GM12878 (cell line): Measurements from ENCODE around the gene DDX4.

ENCODE experiments used
- BMI1 ChIP-seq: fragments of 450-650 bp; IDR thresholded peaks from 2 replicates; pipeline ENCODE4 v1.6.1; 2016; ENCODE audit warnings: mild to moderate bottlenecking, moderate library complexity, borderline replicate concordance
- CEBPB ChIP-seq, 2 experiments: fragments of 150-350 bp in 1 of 2; IDR thresholded peaks; 2 replicates each; pipeline ENCODE4 v1.6.1; 2012 to 2014; ENCODE audit warnings: low read depth in 2 of 2, low read length in 2 of 2, borderline replicate concordance in 1 of 2, inconsistent platforms in 1 of 2
- CHD2 ChIP-seq: IDR thresholded peaks from 2 replicates; pipeline ENCODE4 v1.6.1; 2011; ENCODE audit warnings: low read depth, low read length, improper control_type of control experiment, borderline replicate concordance
- GABPA ChIP-seq: IDR thresholded peaks from 2 replicates; pipeline ENCODE4 v1.6.1; 2014; ENCODE audit warnings: antibody characterized with exemption, low read depth, mild to moderate bottlenecking, inconsistent platforms
- IKZF1 ChIP-seq: fragments of 450-650 bp; conservative IDR thresholded peaks from 2 replicates; pipeline ENCODE4 v1.6.1; 2017; ENCODE audit warnings: antibody characterized with exemption, mild to moderate bottlenecking
- POLR2A ChIP-seq: IDR thresholded peaks from 2 replicates; pipeline ENCODE4 v1.6.1; 2011; ENCODE audit warnings: low read depth, mild to moderate bottlenecking, low read length
- REST ChIP-seq: IDR thresholded peaks from 2 replicates; pipeline ENCODE4 v1.6.1; 2012; ENCODE audit warnings: mild to moderate bottlenecking, low read depth, low read length
- SP1 ChIP-seq: IDR thresholded peaks from one replicate; pipeline ENCODE4 v1.6.1; 2011; ENCODE audit warnings: low read depth, low read length
- TAF1 ChIP-seq: IDR thresholded peaks from 2 replicates; pipeline ENCODE4 v1.6.1; 2011; ENCODE audit warnings: mild to moderate bottlenecking, low read depth, low read length, borderline replicate concordance
- TBL1XR1 ChIP-seq: IDR thresholded peaks from 2 replicates; pipeline ENCODE4 v1.6.1; 2012; ENCODE audit warnings: low read depth, low read length, improper control_type of control experiment
- TF ChIP-seq, protein P1 (sequence below), 3 experiments: IDR thresholded peaks in 2 of 3; conservative IDR thresholded peaks in 1 of 3; 2 replicates each; pipeline ENCODE4 v1.5.1; 2011; ENCODE audit warnings: low read depth in 3 of 3, low read length in 3 of 3, mild to moderate bottlenecking in 3 of 3, control low read depth in 2 of 3, moderate library complexity in 2 of 3, inconsistent platforms in 1 of 3, mixed read lengths in 1 of 3; ENCODE audit not compliant: control insufficient read depth in 2 of 3, insufficient read depth in 1 of 3; ENCODE audit errors: extremely low read depth in 1 of 3
- TF ChIP-seq, protein P2 (sequence below): fragments of 450-650 bp; IDR thresholded peaks from 2 replicates; pipeline ENCODE4 v1.6.1; 2016; ENCODE audit warnings: mild to moderate bottlenecking

DNA sequence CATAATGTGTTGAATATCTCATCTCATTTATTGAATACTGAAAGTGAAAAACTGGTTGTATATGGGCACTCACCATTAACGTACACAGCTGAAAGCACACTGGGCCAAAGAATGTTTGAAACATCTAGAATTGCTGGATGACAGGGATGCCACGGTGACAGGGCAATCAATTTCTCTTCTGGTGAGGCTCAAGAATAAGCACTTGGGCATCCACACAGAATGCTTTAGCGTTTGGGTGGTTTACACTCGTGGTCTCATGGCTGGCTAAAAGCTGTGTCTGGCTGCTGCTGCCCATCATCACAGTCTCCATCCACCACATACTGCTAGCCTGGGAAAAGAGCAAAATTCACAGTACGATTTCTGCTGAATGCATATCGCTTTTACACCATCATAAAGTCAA, 82.6 kb downstream of the DDX4 start:
- TF ChIP-seq REST (no peak), TBL1XR1 (no peak), CEBPB (IDR thresholded peaks at IDR 0.05; ENCODE audit: borderline replicate concordance in 1 of 2, low read depth in 2 of 2, low read length in 2 of 2) (no peak), GABPA (no peak), CHD2 (no peak), POLR2A (no peak), IKZF1 (no peak), TAF1 (no peak), SP1 (no peak), BMI1 (no peak)
- TF ChIP-seq, protein P1, sequence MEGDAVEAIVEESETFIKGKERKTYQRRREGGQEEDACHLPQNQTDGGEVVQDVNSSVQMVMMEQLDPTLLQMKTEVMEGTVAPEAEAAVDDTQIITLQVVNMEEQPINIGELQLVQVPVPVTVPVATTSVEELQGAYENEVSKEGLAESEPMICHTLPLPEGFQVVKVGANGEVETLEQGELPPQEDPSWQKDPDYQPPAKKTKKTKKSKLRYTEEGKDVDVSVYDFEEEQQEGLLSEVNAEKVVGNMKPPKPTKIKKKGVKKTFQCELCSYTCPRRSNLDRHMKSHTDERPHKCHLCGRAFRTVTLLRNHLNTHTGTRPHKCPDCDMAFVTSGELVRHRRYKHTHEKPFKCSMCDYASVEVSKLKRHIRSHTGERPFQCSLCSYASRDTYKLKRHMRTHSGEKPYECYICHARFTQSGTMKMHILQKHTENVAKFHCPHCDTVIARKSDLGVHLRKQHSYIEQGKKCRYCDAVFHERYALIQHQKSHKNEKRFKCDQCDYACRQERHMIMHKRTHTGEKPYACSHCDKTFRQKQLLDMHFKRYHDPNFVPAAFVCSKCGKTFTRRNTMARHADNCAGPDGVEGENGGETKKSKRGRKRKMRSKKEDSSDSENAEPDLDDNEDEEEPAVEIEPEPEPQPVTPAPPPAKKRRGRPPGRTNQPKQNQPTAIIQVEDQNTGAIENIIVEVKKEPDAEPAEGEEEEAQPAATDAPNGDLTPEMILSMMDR (IDR thresholded peaks at IDR 0.05 in 2 of 3, conservative IDR thresholded peaks at IDR 0.05 in 1 of 3; ENCODE audit: control insufficient read depth in 2 of 3, extremely low read depth in 1 of 3, insufficient read depth in 1 of 3, low read depth in 3 of 3, low read length in 3 of 3), result no peak
- TF ChIP-seq, protein P2, sequence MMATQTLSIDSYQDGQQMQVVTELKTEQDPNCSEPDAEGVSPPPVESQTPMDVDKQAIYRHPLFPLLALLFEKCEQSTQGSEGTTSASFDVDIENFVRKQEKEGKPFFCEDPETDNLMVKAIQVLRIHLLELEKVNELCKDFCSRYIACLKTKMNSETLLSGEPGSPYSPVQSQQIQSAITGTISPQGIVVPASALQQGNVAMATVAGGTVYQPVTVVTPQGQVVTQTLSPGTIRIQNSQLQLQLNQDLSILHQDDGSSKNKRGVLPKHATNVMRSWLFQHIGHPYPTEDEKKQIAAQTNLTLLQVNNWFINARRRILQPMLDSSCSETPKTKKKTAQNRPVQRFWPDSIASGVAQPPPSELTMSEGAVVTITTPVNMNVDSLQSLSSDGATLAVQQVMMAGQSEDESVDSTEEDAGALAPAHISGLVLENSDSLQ, result no peak
